K562 (cell line): ENCODE data around the gene ARID3C. TPM values are rescaled to one million over a fixed set of nuclear protein-coding genes. Genes with fewer than 3 reads are reported as not detected.

Experiments
- CREM ChIP-seq: IDR thresholded peaks from 2 replicates; pipeline ENCODE4 v1.6.1; 2014; ENCODE audit warnings: antibody characterized with exemption, low read depth
- ELF1 ChIP-seq: fragments of 200-800 bp; sonication (Bioruptor generic); IDR thresholded peaks from 2 replicates; pipeline ENCODE4 v1.6.1; 2016; ENCODE audit warnings: missing genetic modification characterization, missing compliant biosample characterization
- FOS ChIP-seq: IDR thresholded peaks from 3 replicates; pipeline ENCODE4 v1.6.1; 2011; ENCODE audit not compliant: insufficient read length; ENCODE audit errors: extremely low read depth
- FOXA3 ChIP-seq, 2 experiments: fragments of 450-650 bp in 1 of 2; sonication (generic) in 1 of 2; formaldehyde crosslinking; IDR thresholded peaks in 1 of 2; conservative IDR thresholded peaks in 1 of 2; 2 replicates each; pipeline versions ENCODE4 v1.4.0 to v1.8.0; 2020 to 2022; ENCODE audit warnings: mild to moderate bottlenecking in 2 of 2, missing genetic modification reagents in 1 of 2
- GABPA ChIP-seq: fragments of 200-800 bp; sonication (Bioruptor generic); conservative IDR thresholded peaks from 2 replicates; pipeline ENCODE4 v1.6.1; 2016; ENCODE audit warnings: low read depth, missing genetic modification characterization, missing compliant biosample characterization
- HNRNPUL1 ChIP-seq: fragments of 200-400 bp; formaldehyde crosslinking; IDR thresholded peaks from 2 replicates; pipeline ENCODE4 v1.6.1; 2017; ENCODE audit warnings: low read length
- JUND ChIP-seq, 2 experiments: IDR thresholded peaks; 2 replicates in 1 of 2; 3 replicates in 1 of 2; pipeline ENCODE4 v1.6.1; 2011; ENCODE audit warnings: borderline replicate concordance in 2 of 2, low read depth in 2 of 2, low read length in 2 of 2, improper control_type of control experiment in 1 of 2, missing biosample characterization in 1 of 2, missing genetic modification characterization in 1 of 2, missing genetic modification reagents in 1 of 2
- KDM5B ChIP-seq: fragments of 200-600 bp; sonication (generic); IDR thresholded peaks from 2 replicates; pipeline ENCODE4 v1.6.1; 2012; ENCODE audit warnings: low read depth, mild to moderate bottlenecking, moderate library complexity, low read length, control low read depth, inconsistent platforms; ENCODE audit not compliant: insufficient replicate concordance
- NRF1 ChIP-seq, 2 experiments: fragments of 450-650 bp; IDR thresholded peaks in 1 of 2; conservative IDR thresholded peaks in 1 of 2; 2 replicates each; pipeline ENCODE4 v1.6.1; 2014; ENCODE audit warnings: mild to moderate bottlenecking in 2 of 2
- POLR2G ChIP-seq: fragments of 200-400 bp; formaldehyde crosslinking; IDR thresholded peaks from 2 replicates; pipeline ENCODE4 v1.6.1; 2017; ENCODE audit warnings: low read depth, mild to moderate bottlenecking, antibody characterized with exemption, low read length, moderate library complexity
- RBBP5 ChIP-seq: fragments of 200-600 bp; sonication (generic); IDR thresholded peaks from 2 replicates; pipeline ENCODE4 v1.6.1; 2012; ENCODE audit warnings: borderline replicate concordance, mild to moderate bottlenecking, low read length, control low read depth, inconsistent platforms; ENCODE audit not compliant: insufficient read depth, poor library complexity, severe bottlenecking
- SIN3B ChIP-seq: fragments of 450-650 bp; IDR thresholded peaks from 2 replicates; pipeline ENCODE4 v1.6.1; 2017; ENCODE audit warnings: low read depth, mild to moderate bottlenecking, moderate library complexity
- TAF1 ChIP-seq: IDR thresholded peaks from 2 replicates; pipeline ENCODE4 v1.6.1; 2011; ENCODE audit warnings: mild to moderate bottlenecking, low read length, moderate library complexity; ENCODE audit not compliant: insufficient read depth, control insufficient read depth, severe bottlenecking; ENCODE audit errors: extremely low read depth
- TBP ChIP-seq: optimal IDR thresholded peaks from 2 replicates; pipeline ENCODE3; 2011; ENCODE audit warnings: low read depth, low read length, improper control_type of control experiment
- TEAD2 ChIP-seq: fragments of 450-650 bp; IDR thresholded peaks from 2 replicates; pipeline ENCODE4 v1.6.1; 2016; ENCODE audit warnings: missing genetic modification characterization, control low read depth, missing compliant biosample characterization
- YY1 ChIP-seq, 3 experiments: IDR thresholded peaks; 2 replicates each; pipeline ENCODE4 v1.6.1; 2011; ENCODE audit warnings: low read length in 2 of 3, mild to moderate bottlenecking in 2 of 3, moderate library complexity in 2 of 3, borderline replicate concordance in 1 of 3, control low read depth in 1 of 3, low read depth in 1 of 3; ENCODE audit not compliant: insufficient read depth in 3 of 3, insufficient replicate concordance in 2 of 3, control insufficient read depth in 1 of 3, insufficient read length in 1 of 3; ENCODE audit errors: extremely low read depth in 1 of 3
- ZBTB17 ChIP-seq: fragments of 450-650 bp; formaldehyde crosslinking; IDR thresholded peaks from 2 replicates; pipeline ENCODE4 v1.4.0; 2020; ENCODE audit warnings: mild to moderate bottlenecking
- ZNF253 ChIP-seq: fragments of 250-450 bp; sonication (Bioruptor Pico); conservative IDR thresholded peaks from 2 replicates; pipeline ENCODE4 v1.6.1; 2021; ENCODE audit warnings: mild to moderate bottlenecking
- polyA plus RNA-seq, 8 experiments: library from polyadenylated mRNA; depleted of rRNA in 4 of 8; stranded (reverse) in 5 of 8; unstranded in 3 of 8; fragments of >200 nt; fragmentation: Nextera tagmentation in 2 of 8; fragmentation: Illumina TruSeq in 1 of 8; extraction: Ambion mirVana in 2 of 8; extraction: Trizol in 1 of 8; gene quantifications; 2 replicates each; pipeline versions ENCODE4 v1.2.1 to v1.2.3, GENCODE V29; 2011 to 2014; ENCODE audit warnings: inconsistent platforms in 1 of 8, missing spikeins in 1 of 8
- total RNA-seq, 7 experiments: library from RNA; depleted of rRNA in 6 of 7; stranded (reverse); fragments of >200 nt in 6 of 7; fragmentation: Illumina TruSeq in 2 of 7; extraction: Trizol in 2 of 7; gene quantifications; 2 replicates each; pipeline versions ENCODE4 v1.2.1 to v1.2.3, GENCODE V29; 2011 to 2021; ENCODE audit warnings: low replicate concordance in 1 of 7
- TF ChIP-seq, protein P1 (sequence below), 2 experiments: IDR thresholded peaks in 1 of 2; conservative IDR thresholded peaks in 1 of 2; 2 replicates each; pipeline ENCODE4 v1.6.1; 2016; ENCODE audit warnings: low read depth in 2 of 2, mild to moderate bottlenecking in 1 of 2, missing compliant biosample characterization in 1 of 2, missing genetic modification characterization in 1 of 2, moderate library complexity in 1 of 2
- TF ChIP-seq, protein P2 (sequence below): sonication (generic); formaldehyde crosslinking; IDR thresholded peaks from 2 replicates; pipeline ENCODE4 v1.8.0; 2022; ENCODE audit warnings: missing genetic modification reagents, mild to moderate bottlenecking, moderate library complexity, borderline replicate concordance

ARID3C gene
- total and polyA plus RNA-seq, 9 of the 15 experiments (the other 6 are each of a cell fraction or from before 2014, with no cell fraction given), result not detected

GRCh38 chr9:34620061-34620994, 8.5 kb downstream of the ARID3C start, which contains the start of gene DCTN3 (continued):
- TF ChIP-seq, protein P1, sequence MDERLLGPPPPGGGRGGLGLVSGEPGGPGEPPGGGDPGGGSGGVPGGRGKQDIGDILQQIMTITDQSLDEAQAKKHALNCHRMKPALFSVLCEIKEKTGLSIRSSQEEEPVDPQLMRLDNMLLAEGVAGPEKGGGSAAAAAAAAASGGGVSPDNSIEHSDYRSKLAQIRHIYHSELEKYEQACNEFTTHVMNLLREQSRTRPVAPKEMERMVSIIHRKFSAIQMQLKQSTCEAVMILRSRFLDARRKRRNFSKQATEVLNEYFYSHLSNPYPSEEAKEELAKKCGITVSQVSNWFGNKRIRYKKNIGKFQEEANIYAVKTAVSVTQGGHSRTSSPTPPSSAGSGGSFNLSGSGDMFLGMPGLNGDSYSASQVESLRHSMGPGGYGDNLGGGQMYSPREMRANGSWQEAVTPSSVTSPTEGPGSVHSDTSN (CRISPR knock-in tag; IDR thresholded peaks at IDR 0.05; ENCODE audit: low read depth), result no peak
- TF ChIP-seq, protein P1 (tag; conservative IDR thresholded peaks at IDR 0.05; ENCODE audit: low read depth), result peak; percentile 80
- peak; percentile 45 for TF ChIP-seq TAF1
- peak; percentile 50; the same call in 1 of the 2 replicates for TF ChIP-seq SIN3B
- TF ChIP-seq, protein P2, sequence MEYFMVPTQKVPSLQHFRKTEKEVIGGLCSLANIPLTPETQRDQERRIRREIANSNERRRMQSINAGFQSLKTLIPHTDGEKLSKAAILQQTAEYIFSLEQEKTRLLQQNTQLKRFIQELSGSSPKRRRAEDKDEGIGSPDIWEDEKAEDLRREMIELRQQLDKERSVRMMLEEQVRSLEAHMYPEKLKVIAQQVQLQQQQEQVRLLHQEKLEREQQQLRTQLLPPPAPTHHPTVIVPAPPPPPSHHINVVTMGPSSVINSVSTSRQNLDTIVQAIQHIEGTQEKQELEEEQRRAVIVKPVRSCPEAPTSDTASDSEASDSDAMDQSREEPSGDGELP (CRISPR knock-in tag), result peak; percentile 44; the same call in 1 of the 2 replicates
- peak; percentile 85 for TF ChIP-seq POLR2G
- TF ChIP-seq FOXA3 (CRISPR knock-in tag; conservative IDR thresholded peaks at IDR 0.05 in 1 of 2, IDR thresholded peaks at IDR 0.05 in 1 of 2), result peak in 1 of 2 experiments; percentile 50; a peak in 1 of 4 replicates
- TF ChIP-seq GABPA (tag), result peak; percentile 95
- peak; percentile 94 for TF ChIP-seq CREM
- TF ChIP-seq ELF1, result peak; percentile 60
- peak in 2 of 3 experiments; percentile 67 to 79 for TF ChIP-seq YY1 (IDR thresholded peaks at IDR 0.05; ENCODE audit: borderline replicate concordance in 1 of 3, control insufficient read depth in 1 of 3, extremely low read depth in 1 of 3, insufficient read depth in 3 of 3, insufficient read length in 1 of 3, insufficient replicate concordance in 2 of 3, low read depth in 1 of 3, low read length in 2 of 3)
- TF ChIP-seq NRF1 (conservative IDR thresholded peaks at IDR 0.05 in 1 of 2, IDR thresholded peaks at IDR 0.05 in 1 of 2), result 0 out of 4 replicates have a peak, but pooled peaks of 1 of the 2 experiments have one; percentile 9
- no peak for TF ChIP-seq ZNF253 (CRISPR knock-in tag)
- TF ChIP-seq JUND (IDR thresholded peaks at IDR 0.05; ENCODE audit: borderline replicate concordance, low read depth, low read length), result peak; percentile 56
- peak; percentile 30; the same call in 1 of the 3 replicates for TF ChIP-seq JUND (tag; IDR thresholded peaks at IDR 0.05; ENCODE audit: borderline replicate concordance, low read depth, low read length)
- peak; percentile 50 for TF ChIP-seq FOS
- peak; percentile 33 for TF ChIP-seq RBBP5
- TF ChIP-seq HNRNPUL1, result no peak
- TF ChIP-seq ZBTB17 (CRISPR knock-in tag), result no peak
- TF ChIP-seq TEAD2, result no peak
- peak; percentile 34 for TF ChIP-seq TBP
- TF ChIP-seq KDM5B, result peak; percentile 65
